Sigmoid colon (tissue), 4 donors: ENCODE data around the gene LNPK.

Experiments used
- CTCF ChIP-seq, 4 experiments: fragments of 450-650 bp in 3 of 4; fragments of 200-600 bp in 1 of 4; IDR thresholded peaks; one replicate each; pipeline ENCODE4 v1.5.1; 2016 to 2019; ENCODE audit warnings: antibody characterized with exemption in 4 of 4, mild to moderate bottlenecking in 3 of 4, moderate library complexity in 2 of 4
- EP300 ChIP-seq, 4 donors: sonication (generic); formaldehyde crosslinking; IDR thresholded peaks; one replicate each; pipeline ENCODE4 v1.6.1; 2017; ENCODE audit warnings: antibody characterized with exemption in 4 of 4
- POLR2A ChIP-seq, 2 donors: fragments of 450-650 bp; IDR thresholded peaks; one replicate each; pipeline ENCODE4 v1.6.1; 2016; ENCODE audit warnings: antibody characterized with exemption in 2 of 2, mild to moderate bottlenecking in 2 of 2, moderate library complexity in 2 of 2
- POLR2AphosphoS5 ChIP-seq, 4 donors: sonication (generic); formaldehyde crosslinking; IDR thresholded peaks; one replicate each; pipeline ENCODE4 v1.6.1; 2017; ENCODE audit warnings: antibody characterized with exemption in 4 of 4

GRCh38 chr2:176018708-176019107 lies 16.6 kb upstream of the LNPK start:
- TF ChIP-seq CTCF (IDR thresholded peaks at IDR 0.05) (no peak), POLR2AphosphoS5 (IDR thresholded peaks at IDR 0.05) (no peak), EP300 (IDR thresholded peaks at IDR 0.05) (no peak), POLR2A (IDR thresholded peaks at IDR 0.05) (no peak)
